ENCODE data around the gene GRIK5. TPM values are rescaled to one million over a fixed set of nuclear protein-coding genes. Genes with fewer than 3 reads are reported as not detected.
"Not testable (repeated sequence)": the region's sequence is repeated elsewhere in the genome, so short reads cannot be mapped to it uniquely, and the experiment has no call there.

Gene GRIK5
- total and polyA plus RNA-seq, 4 donors, result 13.1 to 83.2 (median 48.2) TPM

DNA sequence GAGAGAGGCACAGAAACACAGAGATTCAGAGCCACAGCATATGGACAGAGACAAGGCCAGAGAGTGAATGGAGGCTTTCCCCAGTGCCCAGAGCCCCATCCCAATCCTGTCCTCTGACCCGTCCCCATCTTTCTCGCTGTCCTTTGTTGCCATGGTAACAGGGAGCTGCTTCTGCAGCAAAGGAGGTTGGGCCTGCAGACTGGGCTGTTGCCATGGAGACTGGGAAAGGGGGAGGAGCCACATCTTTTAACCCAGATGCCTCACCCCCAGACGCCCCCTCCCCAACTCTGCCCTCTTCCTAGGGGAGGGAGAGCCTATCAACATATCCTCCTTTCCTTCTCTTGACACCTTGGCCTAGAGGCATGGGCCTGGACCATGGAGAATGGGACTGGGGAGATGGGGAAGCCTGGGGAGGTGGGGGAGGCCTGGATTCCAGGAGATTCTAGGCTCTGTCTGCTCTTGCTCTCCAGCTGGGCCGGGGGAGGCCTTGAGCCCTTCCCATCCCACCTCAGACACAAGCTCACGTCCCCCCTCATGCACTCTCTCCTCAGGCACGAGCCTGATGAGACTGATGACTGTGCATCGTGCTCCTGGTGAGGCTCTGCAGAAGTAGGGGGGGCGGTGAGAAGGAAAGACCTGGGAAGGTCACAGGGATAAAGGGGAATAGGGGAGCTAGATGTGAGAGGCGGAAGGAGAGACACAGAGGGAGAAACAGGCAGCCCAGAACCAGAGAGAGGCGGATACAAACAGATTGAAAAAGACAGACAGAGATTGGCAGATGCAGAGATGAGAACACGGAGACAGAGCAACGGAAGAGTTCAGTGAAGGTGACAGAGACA, 73.8 kb downstream of the GRIK5 start:
- WGBS (ENCODE audit: insufficient coverage), result 36% methylated on average over 6 of the region's 12 CpGs
- Histone ChIP-seq H3K4me3 (ENCODE audit: low read depth, low read length) (no peak overlapping the region), H3K27ac (ENCODE audit: low read depth, low read length) (peak overlapping the region; percentile 73), H3K27me3 (ENCODE audit: control insufficient read depth, insufficient read depth, low read length) (peaks cover 18% of the 10 kb centered on the region), H3K9me3 (ENCODE audit: control insufficient read depth, insufficient read depth, low read length) (no peaks in the 10 kb centered on the region), H3K36me3 (ENCODE audit: control insufficient read depth, insufficient read depth, low read length) (peaks cover 18% of the 10 kb centered on the region), H3K4me1 (ENCODE audit: control insufficient read depth, insufficient read depth, low read length) (peaks cover 70% of the 10 kb centered on the region)
- peak in 5 of 6 donors; percentile 73 to 99 (median 88) for DNase-seq (ENCODE audit: low read depth in 4 of 6, low spot score in 6 of 6)

GRCh38 chr19:41994994-41995958, 74.7 kb downstream of the GRIK5 start:
- Histone ChIP-seq H3K27me3 (ENCODE audit: control insufficient read depth, insufficient read depth, low read length) (peaks cover 18% of the 10 kb centered on the region), H3K27ac (ENCODE audit: low read depth, low read length) (peak overlapping the region; percentile 52), H3K4me3 (ENCODE audit: low read depth, low read length) (no peak overlapping the region), H3K9me3 (ENCODE audit: control insufficient read depth, insufficient read depth, low read length) (no peaks in the 10 kb centered on the region), H3K4me1 (ENCODE audit: control insufficient read depth, insufficient read depth, low read length) (peaks cover 69% of the 10 kb centered on the region), H3K36me3 (ENCODE audit: control insufficient read depth, insufficient read depth, low read length) (peaks cover 25% of the 10 kb centered on the region)
- peak in 2 of 6 donors; percentile 8 to 50 for DNase-seq (ENCODE audit: low read depth in 4 of 6, low spot score in 6 of 6)
- 57% methylated on average over 17 of the region's 19 CpGs for WGBS (ENCODE audit: insufficient coverage)

DNA sequence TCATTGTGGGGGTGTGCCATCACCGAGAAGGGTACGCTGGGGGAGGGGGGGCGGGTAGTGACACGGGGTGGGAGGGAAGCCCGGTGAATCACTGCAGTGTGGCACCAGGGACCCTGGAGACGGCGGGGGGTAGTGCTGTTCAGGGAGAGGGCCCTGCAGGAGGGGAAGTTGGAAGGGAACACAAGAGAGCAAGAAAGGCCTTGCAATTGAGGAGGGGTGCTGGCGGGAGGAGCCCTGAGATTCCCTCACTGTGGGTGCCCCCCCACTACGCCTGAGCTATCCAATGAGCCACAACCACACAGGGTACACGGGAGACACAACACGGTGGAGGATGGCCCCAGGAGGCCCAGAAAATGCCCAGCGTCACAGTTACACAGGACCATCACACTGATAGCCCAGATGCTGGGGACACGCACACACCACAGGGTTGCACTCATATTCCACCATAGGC, 75.5 kb downstream of the GRIK5 start:
- DNase-seq (ENCODE audit: low read depth in 4 of 6, low spot score in 6 of 6), result peak in 1 of 6 donors; percentile 86
- H3K4me1 ChIP-seq (ENCODE audit: control insufficient read depth, insufficient read depth, low read length), result peaks cover 66% of the 10 kb centered on the region
- H3K4me3 ChIP-seq (ENCODE audit: low read depth, low read length), result no peak overlapping the region
- peaks cover 23% of the 10 kb centered on the region for H3K36me3 ChIP-seq (ENCODE audit: control insufficient read depth, insufficient read depth, low read length)
- H3K27ac ChIP-seq (ENCODE audit: low read depth, low read length), result no peak overlapping the region
- no peaks in the 10 kb centered on the region for H3K9me3 ChIP-seq (ENCODE audit: control insufficient read depth, insufficient read depth, low read length)
- WGBS (ENCODE audit: insufficient coverage), result 13% methylated on average over 11 of the region's 13 CpGs
- peaks cover 13% of the 10 kb centered on the region for H3K27me3 ChIP-seq (ENCODE audit: control insufficient read depth, insufficient read depth, low read length)

DNA sequence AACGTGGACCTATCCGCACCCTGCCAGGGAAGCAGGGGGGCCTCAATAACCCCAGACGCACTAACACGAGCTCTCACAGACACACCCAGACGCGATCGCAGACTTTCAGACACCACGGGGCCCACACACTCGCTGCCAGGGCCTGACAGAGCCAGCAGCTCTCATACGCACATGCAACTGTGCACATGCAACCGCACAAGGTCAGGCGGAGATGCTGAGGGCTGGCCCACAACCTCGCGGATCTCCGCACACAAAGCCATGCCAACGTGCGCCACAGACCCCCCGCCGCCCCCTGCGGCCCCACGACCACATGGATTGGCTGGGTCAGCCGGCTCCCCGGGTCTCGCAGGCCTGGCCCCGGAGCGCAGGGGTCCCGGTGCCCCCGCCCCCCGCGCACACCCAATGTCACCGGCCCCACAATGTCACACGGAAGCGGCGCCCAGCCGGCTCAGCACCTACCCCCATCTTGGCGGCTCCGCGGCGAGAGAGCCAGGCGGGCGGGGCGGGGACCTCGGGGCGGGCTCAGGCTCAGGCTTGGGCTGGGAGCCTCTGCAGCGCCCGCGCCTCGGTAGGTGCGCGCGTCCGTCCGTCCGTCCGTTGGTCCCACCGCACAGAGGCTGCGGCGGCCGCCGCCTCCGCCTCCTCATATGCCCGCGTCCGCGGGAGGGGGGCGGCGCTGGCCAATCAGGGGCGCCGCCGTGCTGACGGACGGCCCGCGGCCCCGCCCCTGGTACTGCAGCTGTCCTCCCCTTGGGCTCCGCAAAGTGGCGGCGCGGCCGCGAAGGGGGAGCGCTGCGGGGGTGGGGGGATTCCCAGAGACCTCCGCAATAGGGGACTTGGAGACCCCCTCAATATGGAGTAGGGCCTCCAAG, 76.2 kb downstream of the GRIK5 start, which contains the start of gene ATP1A3:
Gene ATP1A3, minus strand, starts transcription at position 619 of the 872 bp plus-strand sequence. Its CDS starts 154 bp downstream, at position 465.
- Histone ChIP-seq H3K4me1 (ENCODE audit: control insufficient read depth, insufficient read depth, low read length) (peaks cover 63% of the 10 kb centered on the region), H3K27ac (ENCODE audit: low read depth, low read length) (no peak within 1 kb of the TSS), H3K9me3 (ENCODE audit: control insufficient read depth, insufficient read depth, low read length) (no peaks in the 10 kb centered on the region), H3K4me3 (ENCODE audit: low read depth, low read length) (peak within 1 kb of the TSS; percentile 53), H3K36me3 (ENCODE audit: control insufficient read depth, insufficient read depth, low read length) (peaks cover 30% of the 10 kb centered on the region), H3K27me3 (ENCODE audit: control insufficient read depth, insufficient read depth, low read length) (peaks cover 8% of the 10 kb centered on the region)
- DNase-seq (ENCODE audit: low read depth in 4 of 6, low spot score in 6 of 6), result peak in 4 of 6 donors; percentile 67 to 96 (median 86)
- WGBS (ENCODE audit: insufficient coverage), result under 1% methylated on average over 76 of the region's 84 CpGs

DNA sequence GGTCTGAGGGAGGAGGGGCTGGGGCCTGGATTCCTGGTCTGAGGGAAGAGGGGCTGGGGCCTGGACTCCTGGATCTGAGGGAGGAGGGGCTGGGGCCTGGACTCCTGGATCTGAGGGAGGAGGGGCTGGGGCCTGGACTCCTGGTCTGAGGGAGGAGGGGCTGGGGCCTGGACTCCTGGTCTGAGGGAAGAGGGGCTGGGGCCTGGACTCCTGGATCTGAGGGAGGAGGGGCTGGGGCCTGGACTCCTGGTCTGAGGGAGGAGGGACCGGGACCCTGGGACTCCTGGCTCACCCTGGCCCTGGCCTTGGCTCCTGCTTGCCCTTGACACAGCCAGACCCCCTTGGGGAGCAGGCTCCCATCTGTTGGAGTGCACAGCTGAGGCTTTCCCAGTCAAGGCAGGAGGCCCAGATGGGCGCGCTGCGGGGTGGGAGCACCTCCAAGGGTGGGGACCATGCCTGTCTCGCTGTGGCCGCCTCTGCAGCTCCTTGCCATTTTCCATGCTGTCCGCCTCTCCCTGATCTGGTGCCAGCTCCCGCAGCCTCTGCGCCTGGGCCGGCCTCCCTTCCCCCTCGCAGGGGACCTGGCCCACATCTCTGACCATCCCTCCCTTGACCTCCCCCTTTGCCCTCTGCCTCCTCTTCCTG, 78.0 kb downstream of the GRIK5 start:
- not testable (repeated sequence) for H3K27me3 ChIP-seq (ENCODE audit: control insufficient read depth, insufficient read depth, low read length)
- WGBS (ENCODE audit: insufficient coverage), result 70% methylated on average over 10 of the region's 11 CpGs

GRCh38 chr19:41991025-41991424, 79.0 kb downstream of the GRIK5 start:
- H3K27ac ChIP-seq (ENCODE audit: low read depth, low read length), result no peak overlapping the region
- no peak overlapping the region for H3K4me3 ChIP-seq (ENCODE audit: low read depth, low read length)
- WGBS (ENCODE audit: insufficient coverage), result 48% methylated on average over 13 of the region's 15 CpGs
- peaks cover 54% of the 10 kb centered on the region for H3K36me3 ChIP-seq (ENCODE audit: control insufficient read depth, insufficient read depth, low read length)
- no peaks in the 10 kb centered on the region for H3K27me3 ChIP-seq (ENCODE audit: control insufficient read depth, insufficient read depth, low read length)
- H3K4me1 ChIP-seq (ENCODE audit: control insufficient read depth, insufficient read depth, low read length), result peaks cover 38% of the 10 kb centered on the region
- no peaks in the 10 kb centered on the region for H3K9me3 ChIP-seq (ENCODE audit: control insufficient read depth, insufficient read depth, low read length)
- no peak for DNase-seq (ENCODE audit: low read depth in 4 of 6, low spot score in 6 of 6)

More for the DNA sequence above, 78.0 kb downstream of the GRIK5 start:
- not testable (repeated sequence) for H3K27ac ChIP-seq (ENCODE audit: low read depth, low read length); H3K4me3 ChIP-seq (ENCODE audit: low read depth, low read length); H3K9me3 ChIP-seq (ENCODE audit: control insufficient read depth, insufficient read depth, low read length); DNase-seq (ENCODE audit: low read depth in 4 of 6, low spot score in 6 of 6)
- H3K36me3 ChIP-seq (ENCODE audit: control insufficient read depth, insufficient read depth, low read length), result peaks cover 44% of the 10 kb centered on the region
- H3K4me1 ChIP-seq (ENCODE audit: control insufficient read depth, insufficient read depth, low read length), result peaks cover 48% of the 10 kb centered on the region

DNA sequence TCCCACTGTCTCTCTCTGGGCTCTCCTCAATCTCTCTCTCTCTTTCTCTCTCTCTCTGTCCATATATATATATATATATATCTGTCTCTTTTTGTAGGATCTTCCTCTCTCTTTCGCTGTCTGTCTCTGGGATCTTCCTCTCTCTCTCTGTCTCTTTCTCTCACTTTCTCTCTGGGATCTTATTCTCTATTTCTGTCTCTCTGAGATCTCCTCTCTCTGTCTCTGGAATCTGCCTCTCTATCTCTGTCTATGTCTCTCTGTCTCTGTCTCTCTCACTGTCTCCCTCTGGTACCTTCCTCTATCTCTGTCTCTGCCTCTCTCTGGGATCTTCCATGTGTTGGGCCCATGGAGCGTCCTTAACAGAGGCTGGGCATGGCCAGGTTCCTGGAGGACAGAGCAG, 79.4 kb downstream of the GRIK5 start:
- Histone ChIP-seq H3K36me3 (ENCODE audit: control insufficient read depth, insufficient read depth, low read length) (peaks cover 58% of the 10 kb centered on the region), H3K4me3 (ENCODE audit: low read depth, low read length) (no peak overlapping the region), H3K9me3 (ENCODE audit: control insufficient read depth, insufficient read depth, low read length) (no peaks in the 10 kb centered on the region), H3K27me3 (ENCODE audit: control insufficient read depth, insufficient read depth, low read length) (no peaks in the 10 kb centered on the region), H3K4me1 (ENCODE audit: control insufficient read depth, insufficient read depth, low read length) (peaks cover 34% of the 10 kb centered on the region), H3K27ac (ENCODE audit: low read depth, low read length) (no peak overlapping the region)
- WGBS (ENCODE audit: insufficient coverage), result 81% methylated on average over 2 of the region's 2 CpGs
- no peak for DNase-seq (ENCODE audit: low read depth in 4 of 6, low spot score in 6 of 6)

- WGBS (ENCODE audit: insufficient coverage), result 96% methylated on average over 3 of the region's 4 CpGs
- H3K36me3 ChIP-seq (ENCODE audit: control insufficient read depth, insufficient read depth, low read length), result peaks cover 64% of the 10 kb centered on the region
- no peak for DNase-seq (ENCODE audit: low read depth in 4 of 6, low spot score in 6 of 6)
- no peaks in the 10 kb centered on the region for H3K9me3 ChIP-seq (ENCODE audit: control insufficient read depth, insufficient read depth, low read length)
- H3K4me3 ChIP-seq (ENCODE audit: low read depth, low read length), result no peak overlapping the region
- no peak overlapping the region for H3K27ac ChIP-seq (ENCODE audit: low read depth, low read length)
- H3K27me3 ChIP-seq (ENCODE audit: control insufficient read depth, insufficient read depth, low read length), result no peaks in the 10 kb centered on the region
- H3K4me1 ChIP-seq (ENCODE audit: control insufficient read depth, insufficient read depth, low read length), result peaks cover 28% of the 10 kb centered on the region
Measured at GRCh38 chr19:41990028-41990427, 80.0 kb downstream of the GRIK5 start.

Measured in spinal cord (tissue), 10 donors.